A549 (cell line): ENCODE data around the gene SCRT2.

Experiments
- BHLHE40 ChIP-seq: IDR thresholded peaks from 2 replicates; pipeline ENCODE4 v1.6.1; 2012; ENCODE audit warnings: low read depth, low read length, inconsistent platforms
- CHD2 ChIP-seq: fragments of 150-350 bp; IDR thresholded peaks from 2 replicates; pipeline ENCODE4 v1.6.1; 2014; ENCODE audit warnings: low read length; ENCODE audit not compliant: partially characterized antibody
- EP300 ChIP-seq, 2 experiments: fragments of >200 bp; sonication (Bioruptor Twin); formaldehyde crosslinking; IDR thresholded peaks; 2 replicates in 1 of 2; 3 replicates in 1 of 2; pipeline ENCODE4 v1.6.1; 2016 to 2017
- NPAS2 ChIP-seq: fragments of 250-450 bp; sonication (Bioruptor Pico); IDR thresholded peaks from 2 replicates; pipeline ENCODE4 v1.8.0; 2022; ENCODE audit warnings: mild to moderate bottlenecking, moderate library complexity, borderline replicate concordance
- POLR2A ChIP-seq: IDR thresholded peaks from 2 replicates; pipeline ENCODE4 v1.6.1; 2012; ENCODE audit warnings: mild to moderate bottlenecking, low read length
- SMC3 ChIP-seq: fragments of >200 bp; sonication (Bioruptor Twin); formaldehyde crosslinking; IDR thresholded peaks from 3 replicates; pipeline ENCODE4 v1.6.1; 2018; ENCODE audit warnings: inconsistent platforms
- TF ChIP-seq, protein P1 (sequence below): fragments of 200-600 bp; sonication (generic); IDR thresholded peaks from 2 replicates; pipeline ENCODE4 v1.6.1; 2016; ENCODE audit warnings: antibody characterized with exemption, mild to moderate bottlenecking, moderate library complexity
- TF ChIP-seq, protein P2 (sequence below): fragments of >200 bp; sonication (Bioruptor Twin); formaldehyde crosslinking; IDR thresholded peaks from 3 replicates; pipeline ENCODE4 v1.5.1; 2016

GRCh38 chr20:698276-698675, 22.7 kb upstream of the SCRT2 start:
- TF ChIP-seq, protein P1, sequence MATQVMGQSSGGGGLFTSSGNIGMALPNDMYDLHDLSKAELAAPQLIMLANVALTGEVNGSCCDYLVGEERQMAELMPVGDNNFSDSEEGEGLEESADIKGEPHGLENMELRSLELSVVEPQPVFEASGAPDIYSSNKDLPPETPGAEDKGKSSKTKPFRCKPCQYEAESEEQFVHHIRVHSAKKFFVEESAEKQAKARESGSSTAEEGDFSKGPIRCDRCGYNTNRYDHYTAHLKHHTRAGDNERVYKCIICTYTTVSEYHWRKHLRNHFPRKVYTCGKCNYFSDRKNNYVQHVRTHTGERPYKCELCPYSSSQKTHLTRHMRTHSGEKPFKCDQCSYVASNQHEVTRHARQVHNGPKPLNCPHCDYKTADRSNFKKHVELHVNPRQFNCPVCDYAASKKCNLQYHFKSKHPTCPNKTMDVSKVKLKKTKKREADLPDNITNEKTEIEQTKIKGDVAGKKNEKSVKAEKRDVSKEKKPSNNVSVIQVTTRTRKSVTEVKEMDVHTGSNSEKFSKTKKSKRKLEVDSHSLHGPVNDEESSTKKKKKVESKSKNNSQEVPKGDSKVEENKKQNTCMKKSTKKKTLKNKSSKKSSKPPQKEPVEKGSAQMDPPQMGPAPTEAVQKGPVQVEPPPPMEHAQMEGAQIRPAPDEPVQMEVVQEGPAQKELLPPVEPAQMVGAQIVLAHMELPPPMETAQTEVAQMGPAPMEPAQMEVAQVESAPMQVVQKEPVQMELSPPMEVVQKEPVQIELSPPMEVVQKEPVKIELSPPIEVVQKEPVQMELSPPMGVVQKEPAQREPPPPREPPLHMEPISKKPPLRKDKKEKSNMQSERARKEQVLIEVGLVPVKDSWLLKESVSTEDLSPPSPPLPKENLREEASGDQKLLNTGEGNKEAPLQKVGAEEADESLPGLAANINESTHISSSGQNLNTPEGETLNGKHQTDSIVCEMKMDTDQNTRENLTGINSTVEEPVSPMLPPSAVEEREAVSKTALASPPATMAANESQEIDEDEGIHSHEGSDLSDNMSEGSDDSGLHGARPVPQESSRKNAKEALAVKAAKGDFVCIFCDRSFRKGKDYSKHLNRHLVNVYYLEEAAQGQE: no peak
- TF ChIP-seq, protein P2, sequence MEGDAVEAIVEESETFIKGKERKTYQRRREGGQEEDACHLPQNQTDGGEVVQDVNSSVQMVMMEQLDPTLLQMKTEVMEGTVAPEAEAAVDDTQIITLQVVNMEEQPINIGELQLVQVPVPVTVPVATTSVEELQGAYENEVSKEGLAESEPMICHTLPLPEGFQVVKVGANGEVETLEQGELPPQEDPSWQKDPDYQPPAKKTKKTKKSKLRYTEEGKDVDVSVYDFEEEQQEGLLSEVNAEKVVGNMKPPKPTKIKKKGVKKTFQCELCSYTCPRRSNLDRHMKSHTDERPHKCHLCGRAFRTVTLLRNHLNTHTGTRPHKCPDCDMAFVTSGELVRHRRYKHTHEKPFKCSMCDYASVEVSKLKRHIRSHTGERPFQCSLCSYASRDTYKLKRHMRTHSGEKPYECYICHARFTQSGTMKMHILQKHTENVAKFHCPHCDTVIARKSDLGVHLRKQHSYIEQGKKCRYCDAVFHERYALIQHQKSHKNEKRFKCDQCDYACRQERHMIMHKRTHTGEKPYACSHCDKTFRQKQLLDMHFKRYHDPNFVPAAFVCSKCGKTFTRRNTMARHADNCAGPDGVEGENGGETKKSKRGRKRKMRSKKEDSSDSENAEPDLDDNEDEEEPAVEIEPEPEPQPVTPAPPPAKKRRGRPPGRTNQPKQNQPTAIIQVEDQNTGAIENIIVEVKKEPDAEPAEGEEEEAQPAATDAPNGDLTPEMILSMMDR: no peak
- no peak for TF ChIP-seq CHD2
- TF ChIP-seq SMC3: no peak
- no peak for TF ChIP-seq EP300 (IDR thresholded peaks at IDR 0.05)
- no peak for TF ChIP-seq BHLHE40
- no peak for TF ChIP-seq POLR2A
- TF ChIP-seq NPAS2 (CRISPR knock-in tag): no peak
